Type B pancreatic cell (in vitro differentiated cells): ENCODE data around the gene LIMA1. TPM values are rescaled to one million over a fixed set of nuclear protein-coding genes. Genes with fewer than 3 reads are reported as not detected.

Experiments
- DNase-seq: peaks from one replicate; pipeline ENCODE4 v3.0.0; 2021; ENCODE audit warnings: mixed read lengths; ENCODE audit not compliant: unreplicated experiment; ENCODE audit errors: extremely low spot score
- H3K27ac Mint-ChIP-seq: 2 replicates; pipeline ENCODE4 v1.8.0; 2021; ENCODE audit warnings: mild to moderate bottlenecking, mixed read lengths
- H3K27me3 Mint-ChIP-seq: 2 replicates; pipeline ENCODE4 v1.8.0; 2021; ENCODE audit warnings: mixed read lengths
- H3K36me3 Mint-ChIP-seq: 2 replicates; pipeline ENCODE4 v1.8.0; 2021; ENCODE audit warnings: mixed read lengths
- H3K4me1 Mint-ChIP-seq: one replicate; pipeline ENCODE4 v1.8.0; 2021; ENCODE audit warnings: mixed read lengths; ENCODE audit not compliant: unreplicated experiment
- H3K4me3 Mint-ChIP-seq: 2 replicates; pipeline ENCODE4 v1.8.0; 2021; ENCODE audit warnings: mild to moderate bottlenecking, mixed read lengths
- H3K9me3 Mint-ChIP-seq: 2 replicates; pipeline ENCODE4 v1.8.0; 2021; ENCODE audit warnings: mixed read lengths
- CTCF ChIP-seq: fragments of 200-600 bp; sonication (generic); conservative IDR thresholded peaks from 2 replicates; pipeline ENCODE4 v1.5.0; 2021; ENCODE audit warnings: antibody characterized with exemption, mild to moderate bottlenecking
- total RNA-seq: library from RNA; stranded (reverse); gene quantifications from 2 replicates; pipeline ENCODE4 v1.2.1, GENCODE V29; 2021; ENCODE audit warnings: low replicate concordance

LIMA1 gene
- total RNA-seq, 1 donor from 2014 or later, result 54.4 TPM

GRCh38 chr12:50232206-50232605 is 51.1 kb downstream of the LIMA1 start:
- DNase-seq, result no peak
- Mint-ChIP-seq H3K4me1 (peaks cover 11% of the 10 kb centered on the region), H3K27me3 (no peaks in the 10 kb centered on the region), H3K4me3 (no peak overlapping the region), H3K9me3 (no peaks in the 10 kb centered on the region), H3K27ac (no peak overlapping the region), H3K36me3 (peaks cover 7% of the 10 kb centered on the region)
- TF ChIP-seq CTCF, result no peak

GRCh38 chr12:50231346-50231745 is 52.0 kb downstream of the LIMA1 start:
- Mint-ChIP-seq H3K4me1 (peaks cover 11% of the 10 kb centered on the region), H3K4me3 (no peak overlapping the region), H3K9me3 (no peaks in the 10 kb centered on the region), H3K36me3 (peaks cover 7% of the 10 kb centered on the region), H3K27me3 (no peaks in the 10 kb centered on the region), H3K27ac (no peak overlapping the region)
- no peak for DNase-seq
- TF ChIP-seq CTCF, result no peak

- peaks cover 7% of the 10 kb centered on the region for H3K36me3 Mint-ChIP-seq
- H3K4me1 Mint-ChIP-seq, result peaks cover 11% of the 10 kb centered on the region
- no peak for TF ChIP-seq CTCF
- H3K27me3 Mint-ChIP-seq, result no peaks in the 10 kb centered on the region
- DNase-seq, result no peak
- no peak overlapping the region for H3K27ac Mint-ChIP-seq
- no peak overlapping the region for H3K4me3 Mint-ChIP-seq
- no peaks in the 10 kb centered on the region for H3K9me3 Mint-ChIP-seq
Measured at GRCh38 chr12:50230217-50230616, 53.1 kb downstream of the LIMA1 start.

GRCh38 chr12:50224026-50224692 is 59.2 kb downstream of the LIMA1 start:
- Mint-ChIP-seq H3K4me1 (peaks cover 18% of the 10 kb centered on the region), H3K36me3 (peaks cover 7% of the 10 kb centered on the region), H3K27me3 (no peaks in the 10 kb centered on the region), H3K27ac (peak overlapping the region; percentile 82), H3K9me3 (no peaks in the 10 kb centered on the region), H3K4me3 (peak overlapping the region; percentile 33)
- TF ChIP-seq CTCF, result no peak
- no peak for DNase-seq

GRCh38 chr12:50222275-50222783 is 61.0 kb downstream of the LIMA1 start:
- Mint-ChIP-seq H3K27me3 (no peaks in the 10 kb centered on the region), H3K9me3 (no peaks in the 10 kb centered on the region), H3K4me1 (peaks cover 14% of the 10 kb centered on the region), H3K27ac (no peak overlapping the region), H3K4me3 (no peak overlapping the region), H3K36me3 (peaks cover 3% of the 10 kb centered on the region)
- peak; percentile 43 for TF ChIP-seq CTCF
- peak; percentile 74 for DNase-seq
